H1 (cell line): Measurements from ENCODE around the gene NF1.

Source experiments
- CBX5 ChIP-seq: fragments of 300-800, 300-1000 bp; sonication (generic); IDR thresholded peaks from 2 replicates; pipeline ENCODE4 v1.7.1; 2016; ENCODE audit warnings: antibody characterized with exemption, low read length, low read depth
- EZH2 ChIP-seq: fragments of 200-600 bp; sonication (generic); IDR thresholded peaks from 2 replicates; pipeline ENCODE4 v1.7.1; 2012; ENCODE audit warnings: low read depth, mild to moderate bottlenecking, moderate library complexity, low read length, inconsistent platforms; ENCODE audit not compliant: severe bottlenecking
- KDM1A ChIP-seq: fragments of 200-600, 300-600 bp; sonication (generic); IDR thresholded peaks from 2 replicates; pipeline ENCODE4 v1.7.1; 2016; ENCODE audit warnings: mild to moderate bottlenecking, low read length, borderline replicate concordance
- POLR2A ChIP-seq, 2 experiments: IDR thresholded peaks; 1 replicate in 1 of 2; 2 replicates in 1 of 2; pipeline ENCODE4 v1.6.1; 2011; ENCODE audit warnings: low read depth in 2 of 2, low read length in 2 of 2, mild to moderate bottlenecking in 2 of 2; ENCODE audit errors: control extremely low read depth in 1 of 2
- POU5F1 ChIP-seq: IDR thresholded peaks from 2 replicates; pipeline ENCODE4 v1.6.1; 2011; ENCODE audit warnings: low read depth, mild to moderate bottlenecking, low read length, moderate library complexity
- SRF ChIP-seq: IDR thresholded peaks from 2 replicates; pipeline ENCODE4 v1.6.1; 2011; ENCODE audit warnings: mild to moderate bottlenecking, low read depth, low read length, moderate library complexity
- TF ChIP-seq, protein P1 (sequence below), 3 experiments: IDR thresholded peaks; 1 replicate in 2 of 3; 2 replicates in 1 of 3; pipeline versions ENCODE4 v1.5.1 to v1.6.1; 2011; ENCODE audit warnings: low read length in 3 of 3, mild to moderate bottlenecking in 3 of 3, inconsistent platforms in 2 of 3, low read depth in 1 of 3, moderate library complexity in 1 of 3; ENCODE audit not compliant: insufficient read depth in 1 of 3; ENCODE audit errors: control extremely low read depth in 1 of 3

DNA sequence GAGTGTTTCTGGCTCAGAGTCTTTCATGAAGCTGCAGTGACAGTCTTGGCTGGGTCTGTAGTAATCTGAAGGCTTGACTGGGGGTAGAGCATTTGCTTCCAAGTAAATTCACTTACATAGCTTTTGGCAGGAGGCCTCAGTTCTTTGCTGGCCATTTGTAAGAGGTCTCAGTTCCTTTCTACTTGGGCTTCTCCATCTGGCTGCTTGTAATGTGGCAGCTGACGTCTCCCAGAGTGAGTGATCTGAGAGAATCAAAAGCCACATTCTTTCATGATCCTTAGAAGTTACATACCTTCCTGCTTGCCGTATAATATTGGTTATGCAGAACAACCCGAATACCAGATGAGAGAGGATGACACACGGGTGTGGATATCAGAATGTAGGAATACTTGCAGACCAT is 39.8 kb downstream of the NF1 start:
- TF ChIP-seq POU5F1 (no peak), EZH2 (no peak), KDM1A (no peak), POLR2A (IDR thresholded peaks at IDR 0.05; ENCODE audit: control extremely low read depth in 1 of 2, low read depth in 2 of 2, low read length in 2 of 2) (no peak), SRF (no peak), CBX5 (no peak)
- TF ChIP-seq, protein P1, sequence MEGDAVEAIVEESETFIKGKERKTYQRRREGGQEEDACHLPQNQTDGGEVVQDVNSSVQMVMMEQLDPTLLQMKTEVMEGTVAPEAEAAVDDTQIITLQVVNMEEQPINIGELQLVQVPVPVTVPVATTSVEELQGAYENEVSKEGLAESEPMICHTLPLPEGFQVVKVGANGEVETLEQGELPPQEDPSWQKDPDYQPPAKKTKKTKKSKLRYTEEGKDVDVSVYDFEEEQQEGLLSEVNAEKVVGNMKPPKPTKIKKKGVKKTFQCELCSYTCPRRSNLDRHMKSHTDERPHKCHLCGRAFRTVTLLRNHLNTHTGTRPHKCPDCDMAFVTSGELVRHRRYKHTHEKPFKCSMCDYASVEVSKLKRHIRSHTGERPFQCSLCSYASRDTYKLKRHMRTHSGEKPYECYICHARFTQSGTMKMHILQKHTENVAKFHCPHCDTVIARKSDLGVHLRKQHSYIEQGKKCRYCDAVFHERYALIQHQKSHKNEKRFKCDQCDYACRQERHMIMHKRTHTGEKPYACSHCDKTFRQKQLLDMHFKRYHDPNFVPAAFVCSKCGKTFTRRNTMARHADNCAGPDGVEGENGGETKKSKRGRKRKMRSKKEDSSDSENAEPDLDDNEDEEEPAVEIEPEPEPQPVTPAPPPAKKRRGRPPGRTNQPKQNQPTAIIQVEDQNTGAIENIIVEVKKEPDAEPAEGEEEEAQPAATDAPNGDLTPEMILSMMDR (IDR thresholded peaks at IDR 0.05; ENCODE audit: control extremely low read depth in 1 of 3, insufficient read depth in 1 of 3, low read depth in 1 of 3, low read length in 3 of 3) = no peak
